Measurements from ENCODE around the gene ZAP70. TPM values are rescaled to one million over a fixed set of nuclear protein-coding genes. Genes with fewer than 3 reads are reported as not detected.

Gene ZAP70
- total and polyA plus RNA-seq, 2 of the 13 experiments (the other 11 are each of a cell fraction or from before 2014, with no cell fraction given): 0.51 to 4.0 TPM

DNA sequence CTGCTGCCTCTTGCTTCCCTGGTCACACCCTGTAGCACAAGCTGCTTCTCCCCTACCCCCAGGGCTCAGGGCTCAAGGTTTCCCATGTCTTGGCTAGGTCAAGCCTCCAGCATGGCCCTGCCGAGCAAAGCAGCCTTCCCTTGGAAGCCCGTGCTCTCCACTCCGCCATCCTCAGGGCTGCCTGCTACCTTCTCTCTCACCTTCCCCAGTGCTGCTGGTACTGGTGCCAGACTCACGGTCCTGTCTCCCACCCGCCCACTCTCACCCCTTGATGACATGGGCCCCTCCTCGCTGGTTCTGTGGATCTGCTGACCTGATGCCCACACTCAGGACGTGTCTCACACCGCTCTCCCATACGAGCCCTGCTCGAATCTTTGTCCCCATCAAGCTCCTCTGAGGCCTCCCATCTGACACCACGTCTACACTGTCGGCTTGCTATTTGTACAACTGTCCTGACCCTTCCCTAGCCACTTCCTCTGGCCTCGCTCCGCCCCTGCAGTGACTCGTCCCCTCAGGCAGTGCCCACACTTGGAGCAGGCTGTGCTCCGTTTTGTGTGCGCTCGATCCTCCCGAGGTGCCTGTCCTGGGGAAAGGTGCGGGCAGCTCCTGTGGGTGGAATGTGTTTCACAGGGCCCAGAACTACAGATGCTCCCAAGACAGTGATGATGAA, 49.9 kb downstream of the ZAP70 start:
- CTCF ChIA-PET (ENCODE audit: low intra/inter-chr PET ratio, low total read pairs): no interaction called here
- H3K9me3 ChIP-seq (ENCODE audit: low read length): no peaks in the 10 kb centered on the region
- no peak overlapping the region for H3K4me2 ChIP-seq (ENCODE audit: low read depth, low read length)
- no peak overlapping the region for H3K9ac ChIP-seq (ENCODE audit: insufficient read depth, low read depth, low read length)
- H2AFZ ChIP-seq (ENCODE audit: low read length): no peak overlapping the region
- WGBS (ENCODE audit: low lambda C conversion rate): 97% methylated on average over 20 of the region's 20 CpGs
- peaks cover 28 to 79% of the 10 kb centered on the region in 2 experiments for H3K36me3 ChIP-seq (replicated peaks in 1 of 2; ENCODE audit: control insufficient read depth in 1 of 2, insufficient read depth in 2 of 2, low read length in 2 of 2)
- no peak overlapping the region for H3K4me3 ChIP-seq (replicated peaks in 1 of 3; ENCODE audit: insufficient read depth in 1 of 3, low read depth in 2 of 3, low read length in 3 of 3)
- BruUV-seq (replicated peaks): no TSS peak
- DNase-seq (ENCODE audit: low spot score): no peak
- ATAC-seq: no peak; the same call in 2 of the 3 replicates
- no peak overlapping the region for H3K27ac ChIP-seq (ENCODE audit: extremely low read length, insufficient read depth, low read length)
- no peak for TF ChIP-seq ZSCAN21 (CRISPR knock-in tag; IDR thresholded peaks at IDR 0.05; ENCODE audit: borderline replicate concordance)
- TF ChIP-seq AGO2 (optimal IDR thresholded peaks at IDR 0.05; ENCODE audit: low read depth, low read length): peak; percentile 61
- intact Hi-C loops (cut with micrococcal nuclease; ENCODE audit: unreplicated experiment) (no loop called here), in situ Hi-C loops (cut with HindIII; ENCODE audit: extremely low pct_ligation_motif_present, low pct_unique_long_range_greater_than_20kb) (no loop called here)
- H3K27me3 ChIP-seq (ENCODE audit: control insufficient read depth in 1 of 2, insufficient read depth in 2 of 2, low read length in 2 of 2): no peaks in the 10 kb centered on the region
- POLR2A ChIA-PET: no interaction called here
- H4K20me1 ChIP-seq (ENCODE audit: insufficient read depth, low read length): no peaks in the 10 kb centered on the region
- no peaks in the 10 kb centered on the region for H3K4me1 ChIP-seq (ENCODE audit: insufficient read depth, low read length)
- no peak for FAIRE-seq
- no peaks in the 10 kb centered on the region for H3K79me2 ChIP-seq (ENCODE audit: insufficient read depth, low read length)

DNA sequence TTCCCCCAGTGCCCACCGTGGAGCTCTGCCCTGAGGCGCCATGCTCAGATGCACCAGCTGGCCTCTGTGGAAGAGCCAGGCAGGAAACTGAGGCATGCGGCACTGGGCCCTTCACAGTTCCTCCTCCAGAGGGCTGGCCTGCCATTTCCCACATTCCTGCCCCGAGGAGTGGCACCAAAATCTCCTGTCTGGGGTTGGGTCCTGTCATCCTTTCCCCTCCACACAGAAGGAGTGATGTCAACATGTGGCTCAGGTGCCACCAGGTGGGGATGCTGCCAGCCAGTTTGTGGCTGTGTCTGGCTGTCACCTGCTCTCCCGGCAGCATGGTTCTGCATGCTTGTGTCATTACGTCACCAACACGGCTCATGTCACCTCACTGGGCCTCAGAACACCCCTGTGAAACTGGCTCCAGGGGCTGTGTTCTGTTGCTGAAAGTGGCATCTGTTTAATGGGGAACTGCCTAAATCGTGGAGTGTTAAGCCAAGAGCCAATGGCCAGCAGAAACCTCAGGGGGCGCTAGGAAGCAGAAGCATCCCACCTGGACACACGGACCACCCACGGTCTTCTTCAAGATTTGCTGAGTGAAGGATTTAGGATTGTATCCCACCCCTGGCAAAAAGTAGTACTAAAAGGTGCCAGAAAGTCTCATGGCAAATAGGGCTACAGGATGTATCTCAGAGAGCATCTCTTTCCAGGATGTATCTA, 51.3 kb downstream of the ZAP70 start:
- no peaks in the 10 kb centered on the region for H3K4me1 ChIP-seq (ENCODE audit: insufficient read depth, low read length)
- H3K9me3 ChIP-seq (ENCODE audit: low read length): no peaks in the 10 kb centered on the region
- no peak overlapping the region for H3K9ac ChIP-seq (ENCODE audit: insufficient read depth, low read depth, low read length)
- no peaks in the 10 kb centered on the region for H3K79me2 ChIP-seq (ENCODE audit: insufficient read depth, low read length)
- POLR2A ChIA-PET: no interaction called here
- CTCF ChIA-PET (ENCODE audit: low intra/inter-chr PET ratio, low total read pairs): no interaction called here
- no TSS peak for BruUV-seq (replicated peaks)
- in situ Hi-C loops (cut with HindIII; ENCODE audit: extremely low pct_ligation_motif_present, low pct_unique_long_range_greater_than_20kb) (no loop called here), intact Hi-C loops (cut with micrococcal nuclease; ENCODE audit: unreplicated experiment) (no loop called here)
- H3K4me2 ChIP-seq (ENCODE audit: low read depth, low read length): no peak overlapping the region
- H3K27ac ChIP-seq (ENCODE audit: extremely low read length, insufficient read depth, low read length): no peak overlapping the region
- no peak for ATAC-seq
- 97% methylated on average over 10 of the region's 11 CpGs for WGBS (ENCODE audit: low lambda C conversion rate)
- no peak for DNase-seq (ENCODE audit: low spot score)
- FAIRE-seq: no peak
- H3K4me3 ChIP-seq (replicated peaks in 1 of 3; ENCODE audit: insufficient read depth in 1 of 3, low read depth in 2 of 3, low read length in 3 of 3): no peak overlapping the region
- H4K20me1 ChIP-seq (ENCODE audit: insufficient read depth, low read length): no peaks in the 10 kb centered on the region
- H3K27me3 ChIP-seq (ENCODE audit: control insufficient read depth in 1 of 2, insufficient read depth in 2 of 2, low read length in 2 of 2): no peaks in the 10 kb centered on the region
- H3K36me3 ChIP-seq (replicated peaks in 1 of 2; ENCODE audit: control insufficient read depth in 1 of 2, insufficient read depth in 2 of 2, low read length in 2 of 2): peaks cover 26 to 65% of the 10 kb centered on the region in 2 experiments
- H2AFZ ChIP-seq (ENCODE audit: low read length): no peak overlapping the region
- TF ChIP-seq RBM39 (IDR thresholded peaks at IDR 0.05; ENCODE audit: low read depth, low read length, poor library complexity, severe bottlenecking) (no peak), ZNF781 (CRISPR knock-in tag; IDR thresholded peaks at IDR 0.05; ENCODE audit: borderline replicate concordance, not compliant biosample characterization) (no peak), AGO2 (optimal IDR thresholded peaks at IDR 0.05; ENCODE audit: low read depth, low read length) (peak; percentile 65), BRCA1 (CRISPR knock-in tag; IDR thresholded peaks at IDR 0.05) (no peak), HMG20B (CRISPR knock-in tag; conservative IDR thresholded peaks at IDR 0.05) (no peak)
- TF ChIP-seq, protein P1, sequence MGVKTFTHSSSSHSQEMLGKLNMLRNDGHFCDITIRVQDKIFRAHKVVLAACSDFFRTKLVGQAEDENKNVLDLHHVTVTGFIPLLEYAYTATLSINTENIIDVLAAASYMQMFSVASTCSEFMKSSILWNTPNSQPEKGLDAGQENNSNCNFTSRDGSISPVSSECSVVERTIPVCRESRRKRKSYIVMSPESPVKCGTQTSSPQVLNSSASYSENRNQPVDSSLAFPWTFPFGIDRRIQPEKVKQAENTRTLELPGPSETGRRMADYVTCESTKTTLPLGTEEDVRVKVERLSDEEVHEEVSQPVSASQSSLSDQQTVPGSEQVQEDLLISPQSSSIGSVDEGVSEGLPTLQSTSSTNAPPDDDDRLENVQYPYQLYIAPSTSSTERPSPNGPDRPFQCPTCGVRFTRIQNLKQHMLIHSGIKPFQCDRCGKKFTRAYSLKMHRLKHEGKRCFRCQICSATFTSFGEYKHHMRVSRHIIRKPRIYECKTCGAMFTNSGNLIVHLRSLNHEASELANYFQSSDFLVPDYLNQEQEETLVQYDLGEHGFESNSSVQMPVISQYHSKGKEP (CRISPR knock-in tag; IDR thresholded peaks at IDR 0.05): no peak
- TF ChIP-seq, protein P2, sequence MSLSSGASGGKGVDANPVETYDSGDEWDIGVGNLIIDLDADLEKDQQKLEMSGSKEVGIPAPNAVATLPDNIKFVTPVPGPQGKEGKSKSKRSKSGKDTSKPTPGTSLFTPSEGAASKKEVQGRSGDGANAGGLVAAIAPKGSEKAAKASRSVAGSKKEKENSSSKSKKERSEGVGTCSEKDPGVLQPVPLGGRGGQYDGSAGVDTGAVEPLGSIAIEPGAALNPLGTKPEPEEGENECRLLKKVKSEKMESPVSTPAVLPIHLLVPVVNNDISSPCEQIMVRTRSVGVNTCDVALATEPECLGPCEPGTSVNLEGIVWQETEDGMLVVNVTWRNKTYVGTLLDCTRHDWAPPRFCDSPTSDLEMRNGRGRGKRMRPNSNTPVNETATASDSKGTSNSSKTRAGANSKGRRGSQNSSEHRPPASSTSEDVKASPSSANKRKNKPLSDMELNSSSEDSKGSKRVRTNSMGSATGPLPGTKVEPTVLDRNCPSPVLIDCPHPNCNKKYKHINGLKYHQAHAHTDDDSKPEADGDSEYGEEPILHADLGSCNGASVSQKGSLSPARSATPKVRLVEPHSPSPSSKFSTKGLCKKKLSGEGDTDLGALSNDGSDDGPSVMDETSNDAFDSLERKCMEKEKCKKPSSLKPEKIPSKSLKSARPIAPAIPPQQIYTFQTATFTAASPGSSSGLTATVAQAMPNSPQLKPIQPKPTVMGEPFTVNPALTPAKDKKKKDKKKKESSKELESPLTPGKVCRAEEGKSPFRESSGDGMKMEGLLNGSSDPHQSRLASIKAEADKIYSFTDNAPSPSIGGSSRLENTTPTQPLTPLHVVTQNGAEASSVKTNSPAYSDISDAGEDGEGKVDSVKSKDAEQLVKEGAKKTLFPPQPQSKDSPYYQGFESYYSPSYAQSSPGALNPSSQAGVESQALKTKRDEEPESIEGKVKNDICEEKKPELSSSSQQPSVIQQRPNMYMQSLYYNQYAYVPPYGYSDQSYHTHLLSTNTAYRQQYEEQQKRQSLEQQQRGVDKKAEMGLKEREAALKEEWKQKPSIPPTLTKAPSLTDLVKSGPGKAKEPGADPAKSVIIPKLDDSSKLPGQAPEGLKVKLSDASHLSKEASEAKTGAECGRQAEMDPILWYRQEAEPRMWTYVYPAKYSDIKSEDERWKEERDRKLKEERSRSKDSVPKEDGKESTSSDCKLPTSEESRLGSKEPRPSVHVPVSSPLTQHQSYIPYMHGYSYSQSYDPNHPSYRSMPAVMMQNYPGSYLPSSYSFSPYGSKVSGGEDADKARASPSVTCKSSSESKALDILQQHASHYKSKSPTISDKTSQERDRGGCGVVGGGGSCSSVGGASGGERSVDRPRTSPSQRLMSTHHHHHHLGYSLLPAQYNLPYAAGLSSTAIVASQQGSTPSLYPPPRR (CRISPR knock-in tag; IDR thresholded peaks at IDR 0.05; ENCODE audit: borderline replicate concordance): no peak
- TF ChIP-seq, protein P3, sequence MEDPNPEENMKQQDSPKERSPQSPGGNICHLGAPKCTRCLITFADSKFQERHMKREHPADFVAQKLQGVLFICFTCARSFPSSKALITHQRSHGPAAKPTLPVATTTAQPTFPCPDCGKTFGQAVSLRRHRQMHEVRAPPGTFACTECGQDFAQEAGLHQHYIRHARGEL (CRISPR knock-in tag; IDR thresholded peaks at IDR 0.05): no peak
